Measurements from ENCODE around the gene YJEFN3. TPM values are rescaled to one million over a fixed set of nuclear protein-coding genes. Genes with fewer than 3 reads are reported as not detected.

The YJEFN3 gene
- total and polyA plus RNA-seq, 10 donors, result 1.3 to 22.7 (median 3.9) TPM

GRCh38 chr19:19549804-19550464, 21.2 kb downstream of the YJEFN3 start:
- Histone ChIP-seq H3K4me1 (peaks cover 0 to 5% (median 0%) of the 10 kb centered on the region in 6 donors), H3K4me3 (no peak overlapping the region), H3K9me3 (peaks cover 0 to 5% (median 0%) of the 10 kb centered on the region in 8 donors), H3K27ac (no peak overlapping the region), H3K36me3 (no peaks in the 10 kb centered on the region), H3K27me3 (replicated peaks in 1 of 7) (peaks cover 0 to 70% (median 11%) of the 10 kb centered on the region in 7 donors)
- DNase-seq, result no peak
- intact Hi-C loops (cut with DNase I; ENCODE audit: low total_unique reads), result no loop called here
- WGBS, 5 donors, result 61 to 77% (median 66%) methylated on average over 19 to 23 of the region's 23 CpGs
- TF ChIP-seq, protein P1, sequence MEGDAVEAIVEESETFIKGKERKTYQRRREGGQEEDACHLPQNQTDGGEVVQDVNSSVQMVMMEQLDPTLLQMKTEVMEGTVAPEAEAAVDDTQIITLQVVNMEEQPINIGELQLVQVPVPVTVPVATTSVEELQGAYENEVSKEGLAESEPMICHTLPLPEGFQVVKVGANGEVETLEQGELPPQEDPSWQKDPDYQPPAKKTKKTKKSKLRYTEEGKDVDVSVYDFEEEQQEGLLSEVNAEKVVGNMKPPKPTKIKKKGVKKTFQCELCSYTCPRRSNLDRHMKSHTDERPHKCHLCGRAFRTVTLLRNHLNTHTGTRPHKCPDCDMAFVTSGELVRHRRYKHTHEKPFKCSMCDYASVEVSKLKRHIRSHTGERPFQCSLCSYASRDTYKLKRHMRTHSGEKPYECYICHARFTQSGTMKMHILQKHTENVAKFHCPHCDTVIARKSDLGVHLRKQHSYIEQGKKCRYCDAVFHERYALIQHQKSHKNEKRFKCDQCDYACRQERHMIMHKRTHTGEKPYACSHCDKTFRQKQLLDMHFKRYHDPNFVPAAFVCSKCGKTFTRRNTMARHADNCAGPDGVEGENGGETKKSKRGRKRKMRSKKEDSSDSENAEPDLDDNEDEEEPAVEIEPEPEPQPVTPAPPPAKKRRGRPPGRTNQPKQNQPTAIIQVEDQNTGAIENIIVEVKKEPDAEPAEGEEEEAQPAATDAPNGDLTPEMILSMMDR (IDR thresholded peaks at IDR 0.05 in 8 of 11, conservative IDR thresholded peaks at IDR 0.05 in 3 of 11), result no peak
- TF ChIP-seq POLR2A (IDR thresholded peaks at IDR 0.05) (no peak), POLR2AphosphoS5 (IDR thresholded peaks at IDR 0.05) (no peak)

- Histone ChIP-seq H3K36me3 (no peaks in the 10 kb centered on the region), H3K4me1 (peaks cover 0 to 5% (median 0%) of the 10 kb centered on the region in 6 donors), H3K27me3 (replicated peaks in 1 of 7) (peaks cover 0 to 64% (median 11%) of the 10 kb centered on the region in 7 donors), H3K4me3 (no peak overlapping the region), H3K27ac (no peak overlapping the region), H3K9me3 (peaks cover 0 to 5% (median 0%) of the 10 kb centered on the region in 8 donors)
- no peak for DNase-seq
- intact Hi-C loops (cut with DNase I; ENCODE audit: low total_unique reads), result no loop called here
- WGBS, 5 donors, result 46 to 66% (median 51%) methylated on average over 3 to 8 of the region's 8 CpGs
- TF ChIP-seq POLR2A (IDR thresholded peaks at IDR 0.05) (no peak), POLR2AphosphoS5 (IDR thresholded peaks at IDR 0.05) (no peak)
- TF ChIP-seq, protein P1 (IDR thresholded peaks at IDR 0.05 in 8 of 11, conservative IDR thresholded peaks at IDR 0.05 in 3 of 11), result no peak
Observed at GRCh38 chr19:19550485-19550929, 21.8 kb downstream of the YJEFN3 start.

- H3K4me3 ChIP-seq, result no peak overlapping the region
- no peak for TF ChIP-seq POLR2AphosphoS5 (IDR thresholded peaks at IDR 0.05)
- TF ChIP-seq, protein P1 (IDR thresholded peaks at IDR 0.05 in 8 of 11, conservative IDR thresholded peaks at IDR 0.05 in 3 of 11), result no peak
- TF ChIP-seq POLR2A (IDR thresholded peaks at IDR 0.05), result no peak
- H3K9me3 ChIP-seq, result peaks cover 0 to 5% (median 0%) of the 10 kb centered on the region in 8 donors
- no peak overlapping the region for H3K27ac ChIP-seq
- DNase-seq, result no peak
- 71 to 89% (median 82%) methylated on average over 10 of the region's 10 CpGs for WGBS, 5 donors
- peaks cover 0 to 5% (median 0%) of the 10 kb centered on the region in 6 donors for H3K4me1 ChIP-seq
- peaks cover 0 to 58% (median 11%) of the 10 kb centered on the region in 7 donors for H3K27me3 ChIP-seq (replicated peaks in 1 of 7)
- intact Hi-C loops (cut with DNase I; ENCODE audit: low total_unique reads), result no loop called here
- no peaks in the 10 kb centered on the region for H3K36me3 ChIP-seq
Observed at GRCh38 chr19:19550972-19551852, 22.5 kb downstream of the YJEFN3 start.

GRCh38 chr19:19551853-19552192, 23.1 kb downstream of the YJEFN3 start:
- no peak overlapping the region for H3K27ac ChIP-seq
- H3K9me3 ChIP-seq, result peaks cover 0 to 5% (median 0%) of the 10 kb centered on the region in 8 donors
- DNase-seq, result no peak
- intact Hi-C loops (cut with DNase I; ENCODE audit: low total_unique reads), result no loop called here
- no peaks in the 10 kb centered on the region for H3K36me3 ChIP-seq
- H3K4me1 ChIP-seq, result peaks cover 0 to 5% (median 0%) of the 10 kb centered on the region in 6 donors
- H3K4me3 ChIP-seq, result no peak overlapping the region
- TF ChIP-seq, protein P1 (IDR thresholded peaks at IDR 0.05 in 8 of 11, conservative IDR thresholded peaks at IDR 0.05 in 3 of 11), result no peak
- peaks cover 0 to 54% (median 8%) of the 10 kb centered on the region in 7 donors for H3K27me3 ChIP-seq (replicated peaks in 1 of 7)
- WGBS, 5 donors, result 71 to 85% (median 81%) methylated on average over 12 to 14 of the region's 14 CpGs
